PC-3 (cell line): ENCODE measurements around the gene RGS9. TPM values are rescaled to one million over a fixed set of nuclear protein-coding genes. Genes with fewer than 3 reads are reported as not detected.

Experiments
- ATAC-seq: fragments of 200-7000 bp; cut with Tn5 transposase; 2 replicates; pipeline ENCODE4 v1.9.1; 2020; ENCODE audit warnings: mild to moderate bottlenecking, moderate library complexity
- BruUV-seq: library from RNA; stranded (reverse); fragments of 400-500 nt; replicated peaks from 2 replicates; lab custom pipeline; 2021; lab: Mats Ljungman, UMichigan
- CTCF ChIA-PET: fragments of 300-600 bp; sonication (Branson Sonifier 250); formaldehyde crosslinking; loops from one replicate; lab custom pipeline; 2022; ENCODE audit warnings: antibody characterized with exemption; lab: Charles Lee
- POLR2A ChIA-PET: fragments of 300-600 bp; sonication (Branson Sonifier 250); formaldehyde crosslinking; loops from one replicate; lab custom pipeline; 2022; ENCODE audit warnings: antibody characterized with exemption; ENCODE audit not compliant: unreplicated experiment; lab: Charles Lee
- DNase-seq: peaks from one replicate; pipeline ENCODE4 v3.0.0-alpha.2; 2015
- H2AFZ ChIP-seq: fragments of 300-600 bp; sonication (generic); 2 replicates; pipeline ENCODE4 v1.6.0; 2016; ENCODE audit warnings: antibody characterized with exemption, low read length
- H3F3A ChIP-seq: fragments of 300-600 bp; sonication (generic); one replicate; pipeline ENCODE4 v1.6.0; 2017; ENCODE audit warnings: antibody characterized with exemption, low read length, control low read depth, mild to moderate bottlenecking; ENCODE audit not compliant: unreplicated experiment
- H3K27ac ChIP-seq: fragments of 300-600 bp; sonication (generic); 2 replicates; pipeline ENCODE4 v1.5.1; 2016; ENCODE audit warnings: mild to moderate bottlenecking, low read length
- H3K27me3 ChIP-seq: fragments of 300-600 bp; sonication (generic); 2 replicates; pipeline ENCODE4 v1.6.1; 2016; ENCODE audit warnings: low read length, mixed read lengths
- H3K36me3 ChIP-seq: fragments of 300-600 bp; sonication (generic); 2 replicates; pipeline ENCODE4 v1.6.1; 2016; ENCODE audit warnings: low read depth, mixed run types, low read length, mixed read lengths
- H3K4me1 ChIP-seq: fragments of 300-600 bp; sonication (generic); 2 replicates; pipeline ENCODE4 v1.5.1; 2016; ENCODE audit warnings: low read length; ENCODE audit not compliant: insufficient read depth
- H3K4me2 ChIP-seq: fragments of 300-600 bp; sonication (generic); 2 replicates; pipeline ENCODE4 v1.6.0; 2016; ENCODE audit warnings: low read length
- H3K4me3 ChIP-seq: fragments of 300-600 bp; sonication (generic); 2 replicates; pipeline ENCODE4 v1.5.1; 2016; ENCODE audit warnings: mild to moderate bottlenecking, low read length, mixed read lengths
- H3K79me2 ChIP-seq: fragments of 300-600 bp; sonication (generic); 2 replicates; pipeline ENCODE4 v1.6.1; 2017; ENCODE audit warnings: low read length, mixed read lengths
- H3K9ac ChIP-seq: fragments of 300-600 bp; sonication (generic); 2 replicates; pipeline ENCODE4 v1.6.0; 2016; ENCODE audit warnings: mild to moderate bottlenecking, low read length
- H3K9me2 ChIP-seq: fragments of 300-600 bp; sonication (generic); replicated peaks from 2 replicates; pipeline ENCODE4 v1.6.1; 2016; ENCODE audit warnings: mixed run types, low read length, mixed read lengths
- H3K9me3 ChIP-seq: fragments of 300-600 bp; sonication (generic); 2 replicates; pipeline ENCODE4 v1.6.1; 2016; ENCODE audit warnings: low read length, mixed read lengths
- H4K20me1 ChIP-seq: fragments of 300-600 bp; sonication (generic); 2 replicates; pipeline ENCODE4 v1.6.1; 2016; ENCODE audit warnings: low read length, mixed read lengths
- CTCF ChIP-seq: fragments of 300-600 bp; sonication (generic); conservative IDR thresholded peaks from 2 replicates; pipeline ENCODE4 v1.5.1; 2017; ENCODE audit warnings: antibody characterized with exemption, low read depth, mild to moderate bottlenecking, low read length
- EZH2 ChIP-seq: fragments of 300-600 bp; sonication (generic); IDR thresholded peaks from one replicate; pipeline ENCODE4 v1.6.1; 2017; ENCODE audit warnings: antibody characterized with exemption, mild to moderate bottlenecking, low read length; ENCODE audit not compliant: unreplicated experiment
- EZH2phosphoT487 ChIP-seq: fragments of 300-600 bp; sonication (generic); IDR thresholded peaks from 2 replicates; pipeline ENCODE4 v1.6.1; 2018; ENCODE audit warnings: mild to moderate bottlenecking, antibody characterized with exemption, low read length, borderline replicate concordance
- intact Hi-C: fragments of 100-400 bp; cut with micrococcal nuclease; formaldehyde crosslinking; loops from 2 replicates; pipeline ENCODE4 v1.9.0; 2023
- total RNA-seq: library from RNA; depleted of rRNA; stranded (reverse); fragments of >200 nt; gene quantifications from 2 replicates; pipeline ENCODE4 v1.2.3, GENCODE V29; 2014

Gene RGS9
- total RNA-seq, 1 experiment from 2014 or later: 2.7 TPM

GRCh38 chr17:65193716-65194293 is 56.6 kb downstream of the RGS9 start:
- BruUV-seq: no TSS peak
- Histone ChIP-seq H3K9me3 (no peaks in the 10 kb centered on the region), H3F3A (peaks cover 8% of the 10 kb centered on the region), H3K4me3 (no peak overlapping the region), H3K4me1 (peaks cover 31% of the 10 kb centered on the region), H3K4me2 (no peak overlapping the region), H3K27ac (no peak overlapping the region), H3K36me3 (no peaks in the 10 kb centered on the region), H3K9ac (no peak overlapping the region), H4K20me1 (no peaks in the 10 kb centered on the region), H3K27me3 (no peaks in the 10 kb centered on the region), H2AFZ (no peak overlapping the region), H3K79me2 (no peaks in the 10 kb centered on the region), H3K9me2 (no peaks in the 10 kb centered on the region)
- ATAC-seq (no peak), DNase-seq (no peak)
- intact Hi-C loops: no loop called here
- ChIA-PET POLR2A (no interaction called here), CTCF (no interaction called here)
- TF ChIP-seq EZH2phosphoT487 (no peak), CTCF (no peak), EZH2 (no peak)

GRCh38 chr17:65194670-65195334 is 57.6 kb downstream of the RGS9 start:
- Histone ChIP-seq H3K9me3 (no peaks in the 10 kb centered on the region), H3K4me1 (peaks cover 31% of the 10 kb centered on the region), H3K9ac (no peak overlapping the region), H3K4me3 (no peak overlapping the region), H3K79me2 (no peaks in the 10 kb centered on the region), H3K27ac (no peak overlapping the region), H3F3A (peaks cover 8% of the 10 kb centered on the region), H2AFZ (no peak overlapping the region), H3K27me3 (no peaks in the 10 kb centered on the region), H4K20me1 (no peaks in the 10 kb centered on the region), H3K4me2 (no peak overlapping the region), H3K36me3 (no peaks in the 10 kb centered on the region), H3K9me2 (no peaks in the 10 kb centered on the region)
- ChIA-PET POLR2A (no interaction called here), CTCF (interaction anchor here (0.5 to 0.6 kb wide), 2 partner anchors 340 to 730 kb away, joined by 3 to 4 read pairs; no protein-coding TSS in a partner anchor)
- no peak for ATAC-seq
- TF ChIP-seq EZH2 (no peak), CTCF (no peak), EZH2phosphoT487 (no peak)
- no peak for DNase-seq
- intact Hi-C loops: no loop called here
- BruUV-seq: no TSS peak

GRCh38 chr17:65195716-65196115 is 58.5 kb downstream of the RGS9 start:
- H3K79me2 ChIP-seq: no peaks in the 10 kb centered on the region
- no peak for ATAC-seq
- BruUV-seq: no TSS peak
- H3F3A ChIP-seq: peaks cover 8% of the 10 kb centered on the region
- H3K27me3 ChIP-seq: no peaks in the 10 kb centered on the region
- H3K9ac ChIP-seq: no peak overlapping the region
- H3K9me2 ChIP-seq: no peaks in the 10 kb centered on the region
- peaks cover 25% of the 10 kb centered on the region for H3K4me1 ChIP-seq
- intact Hi-C loops: no loop called here
- no peak overlapping the region for H3K4me3 ChIP-seq
- TF ChIP-seq EZH2: no peak
- TF ChIP-seq EZH2phosphoT487: no peak
- no peak for TF ChIP-seq CTCF
- no peaks in the 10 kb centered on the region for H4K20me1 ChIP-seq
- no peak overlapping the region for H3K4me2 ChIP-seq
- H3K36me3 ChIP-seq: no peaks in the 10 kb centered on the region
- CTCF ChIA-PET: interaction anchor here (0.5 to 0.6 kb wide), 2 partner anchors 339 to 729 kb away, joined by 3 to 4 read pairs; no protein-coding TSS in a partner anchor
- DNase-seq: no peak
- H2AFZ ChIP-seq: no peak overlapping the region
- no peaks in the 10 kb centered on the region for H3K9me3 ChIP-seq
- POLR2A ChIA-PET: interaction anchor here (0.6 kb wide), 1 partner anchor 186 kb away, joined by 5 read pairs; no protein-coding TSS in a partner anchor
- no peak overlapping the region for H3K27ac ChIP-seq
